Measurements from ENCODE around the gene MAN2B2. TPM values are rescaled to one million over a fixed set of nuclear protein-coding genes. Genes with fewer than 3 reads are reported as not detected.

MAN2B2 gene
- total RNA-seq, 1 experiment from 2014 or later = 5.9 TPM

- no peak overlapping the region for H3K4me2 ChIP-seq (ENCODE audit: insufficient read depth, insufficient read length, low read length)
- DNase-seq = no peak
- H3K27ac Mint-ChIP-seq = no peak overlapping the region
Measured at GRCh38 chr4:6663596-6664393, 88.8 kb downstream of the MAN2B2 start.

More at GRCh38 chr4:6663596-6664393, 88.8 kb downstream of the MAN2B2 start:
- Mint-ChIP-seq H3K4me3 (no peak overlapping the region), H3K9me3 (no peaks in the 10 kb centered on the region; a peak in 1 of 5 replicates), H3K27me3 (ENCODE audit: low read depth) (peaks cover 46% of the 10 kb centered on the region), H3K4me1 (0 out of 4 replicates have a peak, but pooled peaks cover 0 to 4% of the 10 kb centered on the region in 2 experiments), H3K36me3 (ENCODE audit: insufficient read depth in 1 of 3, low read depth in 3 of 3) (no peaks in the 10 kb centered on the region)
- H3K27me3 ChIP-seq (ENCODE audit: insufficient read depth, low read length) = no peaks in the 10 kb centered on the region; the same call in 1 of the 2 replicates
- H2AFZ ChIP-seq (ENCODE audit: low read length) = no peak overlapping the region
- peak overlapping the region; percentile 37 for H3K23ac ChIP-seq (ENCODE audit: insufficient read length, low read depth, low read length)
- H3K9me3 ChIP-seq (ENCODE audit: control insufficient read depth, low read depth, low read length) = no peaks in the 10 kb centered on the region
- WGBS (ENCODE audit: extremely low coverage, insufficient read length, low lambda C conversion rate) = no CpG with 5 or more reads among the region's 55 CpGs
- H2BK12ac ChIP-seq (ENCODE audit: insufficient read length, low read depth, low read length) = no peak overlapping the region
- no peaks in the 10 kb centered on the region for H3K79me2 ChIP-seq (ENCODE audit: insufficient read depth, low read length)
- no peak overlapping the region for H3K56ac ChIP-seq (ENCODE audit: insufficient read length, low read depth, low read length)
- H3K23me2 ChIP-seq (ENCODE audit: insufficient read length, low read depth, low read length, poor library complexity, severe bottlenecking) = peaks cover 3% of the 10 kb centered on the region
- H3K79me1 ChIP-seq (ENCODE audit: insufficient read depth, low read depth, low read length, poor library complexity, severe bottlenecking) = no peaks in the 10 kb centered on the region
- no peak overlapping the region for H2BK120ac ChIP-seq (ENCODE audit: low read depth, low read length, poor library complexity, severe bottlenecking)
- no peaks in the 10 kb centered on the region for H4K20me1 ChIP-seq (ENCODE audit: control insufficient read depth, insufficient read depth, insufficient read length)
- no peak for TF ChIP-seq CTCF (conservative IDR thresholded peaks at IDR 0.05)
- no peak overlapping the region for H3K18ac ChIP-seq (ENCODE audit: insufficient read length, low read depth, low read length)
- no peak overlapping the region for H2BK5ac ChIP-seq (ENCODE audit: insufficient read length, low read length)
- H3T11ph ChIP-seq (ENCODE audit: low read length) = no peak overlapping the region
- H3K4ac ChIP-seq (ENCODE audit: low read depth, low read length) = no peak overlapping the region
- H2BK20ac ChIP-seq (ENCODE audit: low read depth, low read length, poor library complexity, severe bottlenecking) = no peak overlapping the region
- no peak overlapping the region for H3K9ac ChIP-seq (ENCODE audit: extremely low read depth, insufficient read length, low read length)
- H3K27ac ChIP-seq (ENCODE audit: insufficient read length, low read depth, low read length) = no peak overlapping the region
- no peak overlapping the region for H2AK5ac ChIP-seq (ENCODE audit: insufficient read length, low read length)
- no peak overlapping the region for H4K5ac ChIP-seq (ENCODE audit: insufficient read length, low read depth, low read length)
- no peaks in the 10 kb centered on the region for H3K4me1 ChIP-seq (ENCODE audit: insufficient read depth, low read length)
- H4K8ac ChIP-seq (replicated peaks; ENCODE audit: insufficient read length, low read depth, low read length) = no peak overlapping the region
- no peak overlapping the region for H4K91ac ChIP-seq (ENCODE audit: insufficient read length, low read depth, low read length)
- H3K14ac ChIP-seq (ENCODE audit: insufficient read depth, low read length) = no peak overlapping the region
- no peak overlapping the region for H2BK15ac ChIP-seq (ENCODE audit: low read depth, low read length)

Data from H9 (cell line).